Measurements from ENCODE around the gene SLC25A41. TPM values are rescaled to one million over a fixed set of nuclear protein-coding genes. Genes with fewer than 3 reads are reported as not detected.

Gene SLC25A41
- total RNA-seq, 1 donor from 2014 or later = not detected

DNA sequence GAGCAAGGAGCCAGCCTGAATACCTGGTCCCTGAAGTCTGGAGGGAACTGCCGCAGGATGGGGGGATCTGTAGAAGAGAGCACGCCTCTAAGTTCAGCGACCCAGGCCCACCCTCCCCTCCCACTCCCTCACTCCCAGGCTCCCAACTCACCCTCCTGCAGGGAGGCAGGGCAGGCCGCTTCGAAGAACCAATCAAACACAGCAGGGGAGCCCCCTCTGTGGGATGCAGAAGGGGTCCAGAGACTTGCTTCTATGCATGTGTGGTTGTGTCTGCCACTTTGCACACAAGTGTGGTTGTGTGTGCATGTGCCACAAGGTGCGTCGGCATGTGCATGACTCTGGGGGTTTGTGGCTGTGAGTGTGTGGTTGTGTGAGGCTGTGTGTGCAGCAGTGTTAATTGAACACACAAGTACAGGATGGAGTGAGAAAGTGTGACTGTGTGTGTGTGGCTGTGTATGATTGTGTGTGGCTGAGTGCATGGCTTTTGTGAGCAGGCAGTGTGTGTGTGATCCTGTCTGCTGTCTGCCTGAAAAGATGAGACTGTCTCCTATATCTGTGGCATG is 46.4 kb upstream of the SLC25A41 start:
- no peaks in the 10 kb centered on the region for H3K9me3 ChIP-seq
- TF ChIP-seq, protein P1, sequence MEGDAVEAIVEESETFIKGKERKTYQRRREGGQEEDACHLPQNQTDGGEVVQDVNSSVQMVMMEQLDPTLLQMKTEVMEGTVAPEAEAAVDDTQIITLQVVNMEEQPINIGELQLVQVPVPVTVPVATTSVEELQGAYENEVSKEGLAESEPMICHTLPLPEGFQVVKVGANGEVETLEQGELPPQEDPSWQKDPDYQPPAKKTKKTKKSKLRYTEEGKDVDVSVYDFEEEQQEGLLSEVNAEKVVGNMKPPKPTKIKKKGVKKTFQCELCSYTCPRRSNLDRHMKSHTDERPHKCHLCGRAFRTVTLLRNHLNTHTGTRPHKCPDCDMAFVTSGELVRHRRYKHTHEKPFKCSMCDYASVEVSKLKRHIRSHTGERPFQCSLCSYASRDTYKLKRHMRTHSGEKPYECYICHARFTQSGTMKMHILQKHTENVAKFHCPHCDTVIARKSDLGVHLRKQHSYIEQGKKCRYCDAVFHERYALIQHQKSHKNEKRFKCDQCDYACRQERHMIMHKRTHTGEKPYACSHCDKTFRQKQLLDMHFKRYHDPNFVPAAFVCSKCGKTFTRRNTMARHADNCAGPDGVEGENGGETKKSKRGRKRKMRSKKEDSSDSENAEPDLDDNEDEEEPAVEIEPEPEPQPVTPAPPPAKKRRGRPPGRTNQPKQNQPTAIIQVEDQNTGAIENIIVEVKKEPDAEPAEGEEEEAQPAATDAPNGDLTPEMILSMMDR (IDR thresholded peaks at IDR 0.05) = no peak
- peaks cover 25% of the 10 kb centered on the region for H3K27me3 ChIP-seq (ENCODE audit: low read depth)
- intact Hi-C loops (cut with DNase I) = no loop called here
- H3K4me1 ChIP-seq = peaks cover 13% of the 10 kb centered on the region
- no peak overlapping the region for H3K4me3 ChIP-seq
- H3K27ac ChIP-seq = no peak overlapping the region
- ATAC-seq (no peak), DNase-seq (no peak)
- no peaks in the 10 kb centered on the region for H3K36me3 ChIP-seq

DNA sequence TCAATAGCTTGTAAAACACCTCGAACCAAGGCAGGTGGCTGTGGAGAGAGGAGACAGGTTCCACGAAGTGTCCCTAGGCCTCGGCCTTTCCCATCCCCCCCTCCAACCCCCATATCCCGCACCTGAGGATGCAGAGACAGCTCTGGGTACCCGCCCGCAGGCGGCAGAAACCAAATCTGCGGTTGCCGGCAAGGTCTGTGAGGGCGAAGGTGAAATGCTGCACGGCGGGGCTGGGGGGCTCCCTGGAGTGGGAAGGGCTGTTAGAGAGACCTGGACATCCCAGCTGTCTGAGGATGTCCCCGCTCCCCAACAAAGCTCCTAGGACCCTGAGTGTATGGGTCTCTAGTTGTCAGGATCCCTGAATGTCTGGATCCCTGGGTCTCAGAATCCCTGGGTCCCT is 45.3 kb upstream of the SLC25A41 start:
- DNase-seq = no peak
- no peaks in the 10 kb centered on the region for H3K36me3 ChIP-seq
- TF ChIP-seq, protein P1 (IDR thresholded peaks at IDR 0.05) = no peak

DNA sequence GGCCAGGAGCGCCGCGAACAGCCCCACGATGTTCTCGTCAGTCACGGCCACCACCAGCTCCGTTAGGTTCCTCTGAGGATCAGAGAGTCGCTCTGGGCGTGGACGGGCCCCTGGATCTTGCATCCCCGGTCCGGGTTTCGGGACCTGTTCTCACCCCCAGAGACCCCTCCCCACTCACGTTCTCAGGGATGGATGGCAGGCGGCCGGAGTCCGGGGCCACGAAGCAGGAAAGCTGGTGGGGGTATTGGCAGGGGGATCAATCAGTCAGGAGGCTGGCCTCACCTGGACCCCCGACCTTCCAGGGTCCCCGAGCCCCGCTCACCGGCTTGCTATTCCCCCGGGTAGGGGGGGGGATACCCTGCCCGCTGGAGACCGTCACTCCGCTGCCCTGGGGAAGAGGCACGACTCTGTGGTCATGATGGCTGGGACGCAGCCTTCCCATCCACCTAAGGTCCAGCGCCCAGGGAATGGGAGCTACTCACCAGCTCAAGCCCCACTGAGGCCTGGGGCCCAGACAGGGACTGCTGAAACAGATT is 43.4 kb upstream of the SLC25A41 start:
- H3K9me3 ChIP-seq = no peaks in the 10 kb centered on the region
- ATAC-seq (no peak), DNase-seq (no peak)
- H3K4me1 ChIP-seq = peaks cover 13% of the 10 kb centered on the region
- TF ChIP-seq, protein P1 (IDR thresholded peaks at IDR 0.05) = no peak
- peaks cover 25% of the 10 kb centered on the region for H3K27me3 ChIP-seq (ENCODE audit: low read depth)
- no peaks in the 10 kb centered on the region for H3K36me3 ChIP-seq
- intact Hi-C loops (cut with DNase I) = no loop called here
- H3K27ac ChIP-seq = no peak overlapping the region
- H3K4me3 ChIP-seq = peak overlapping the region; percentile 31

More for the DNA sequence above, 45.3 kb upstream of the SLC25A41 start:
- Histone ChIP-seq H3K4me1 (peaks cover 13% of the 10 kb centered on the region), H3K27me3 (ENCODE audit: low read depth) (peaks cover 25% of the 10 kb centered on the region), H3K4me3 (no peak overlapping the region), H3K9me3 (no peaks in the 10 kb centered on the region), H3K27ac (no peak overlapping the region)
- intact Hi-C loops (cut with DNase I) = no loop called here
- no peak for ATAC-seq

DNA sequence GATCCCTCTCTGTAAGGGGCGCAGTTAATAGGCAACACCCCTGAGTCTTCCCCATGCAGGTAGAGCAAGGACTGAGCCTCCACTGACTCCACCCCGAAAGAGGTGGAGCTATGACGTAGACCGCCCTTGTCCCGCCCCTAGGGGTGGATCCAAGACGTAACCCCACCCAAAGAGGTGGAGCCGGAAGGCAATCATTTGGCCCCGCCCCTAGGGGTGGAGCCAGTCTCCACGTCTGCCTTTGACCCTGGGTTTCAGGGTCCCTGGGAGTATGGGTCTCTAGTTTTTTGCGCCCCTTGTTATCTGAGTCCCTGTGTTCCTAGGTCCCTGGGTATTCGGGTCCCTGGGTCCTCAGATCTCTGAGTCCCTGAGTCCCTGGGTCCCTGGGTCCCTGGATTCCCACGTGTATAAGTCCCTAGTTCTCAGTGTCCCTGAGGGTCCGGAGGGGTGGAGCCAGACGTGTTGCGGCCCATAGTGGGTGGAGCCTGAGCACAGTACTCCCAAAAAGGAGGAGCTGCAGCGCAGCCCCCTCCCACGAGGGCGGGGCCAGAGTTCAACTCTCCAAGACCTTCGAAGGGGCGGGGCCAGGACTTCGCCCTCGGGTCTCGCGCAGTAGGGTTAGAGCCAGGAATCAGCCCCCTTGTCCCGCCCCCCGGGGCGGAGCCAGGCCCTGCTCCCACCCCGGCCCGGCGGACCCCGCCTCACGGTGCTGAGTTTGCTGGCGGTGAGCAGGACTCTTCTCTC is 42.8 kb upstream of the SLC25A41 start:
- no peaks in the 10 kb centered on the region for H3K9me3 ChIP-seq
- no peaks in the 10 kb centered on the region for H3K36me3 ChIP-seq
- intact Hi-C loops (cut with DNase I) = no loop called here
- H3K4me3 ChIP-seq = peak overlapping the region; percentile 31
- DNase-seq (peak; percentile 93), ATAC-seq (peak; percentile 93)
- peaks cover 21% of the 10 kb centered on the region for H3K27me3 ChIP-seq (ENCODE audit: low read depth)
- H3K4me1 ChIP-seq = peaks cover 13% of the 10 kb centered on the region
- H3K27ac ChIP-seq = no peak overlapping the region
- TF ChIP-seq, protein P1 (IDR thresholded peaks at IDR 0.05) = no peak

DNA sequence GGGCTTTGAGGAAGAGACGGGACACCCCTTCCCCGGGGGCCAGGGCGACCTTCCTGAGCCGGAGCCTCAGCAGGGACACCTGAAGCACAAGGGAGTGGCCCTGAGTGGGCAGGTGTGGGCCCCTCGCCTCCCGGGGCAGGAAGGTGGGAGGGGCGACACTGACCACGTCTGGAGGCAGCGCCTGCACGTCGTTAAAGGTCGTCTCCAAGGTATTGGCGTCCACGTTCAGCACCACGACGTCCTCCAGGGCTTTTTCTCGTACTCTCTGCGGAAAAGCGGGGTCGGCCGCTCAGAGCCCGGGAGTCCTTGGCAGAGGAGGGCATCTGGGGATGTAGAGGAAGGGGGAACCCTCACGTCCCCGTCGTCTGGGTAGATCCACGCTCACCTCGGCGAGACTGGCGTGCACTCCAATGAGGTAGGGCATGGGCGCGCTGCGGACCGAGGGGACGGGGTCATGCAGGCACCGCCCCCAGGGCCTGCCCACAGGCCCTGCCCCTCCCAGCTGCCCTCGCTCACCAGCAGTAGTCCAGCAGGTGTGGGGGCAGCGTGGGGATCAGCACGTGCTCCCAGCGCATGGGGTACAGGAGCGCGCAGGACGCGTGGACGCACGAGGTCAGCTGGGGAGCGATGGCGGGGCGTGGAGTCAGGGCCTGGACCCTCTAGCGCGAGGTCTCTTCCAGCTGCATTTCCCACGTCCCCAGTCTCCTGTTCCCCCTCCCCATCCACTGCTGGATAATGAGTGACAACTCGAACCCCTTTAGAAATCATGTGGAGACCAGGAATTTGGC is 42.0 kb upstream of the SLC25A41 start:
- ATAC-seq = peak; percentile 35 to 39
- Histone ChIP-seq H3K9me3 (no peaks in the 10 kb centered on the region), H3K4me3 (peak overlapping the region; percentile 31), H3K4me1 (peaks cover 13% of the 10 kb centered on the region), H3K27ac (no peak overlapping the region), H3K27me3 (ENCODE audit: low read depth) (peaks cover 18% of the 10 kb centered on the region), H3K36me3 (no peaks in the 10 kb centered on the region)
- intact Hi-C loops (cut with DNase I) = no loop called here
- TF ChIP-seq, protein P1 (IDR thresholded peaks at IDR 0.05) = no peak
- no peak for DNase-seq

Data from lower lobe of right lung (tissue), 2 donors.